AG09309 (cell line): Measurements from ENCODE around the gene ADSS1.

Source experiments
- DNase-seq: peaks from one replicate; pipeline ENCODE4 v3.0.0-alpha.2; 2010; ENCODE audit warnings: low read depth
- H3K4me3 ChIP-seq: 2 replicates; pipeline ENCODE4 v1.5.1; 2011; ENCODE audit warnings: mild to moderate bottlenecking, low read depth, low read length, moderate library complexity; ENCODE audit not compliant: control insufficient read depth
- TF ChIP-seq, protein P1 (sequence below): IDR thresholded peaks from 2 replicates; pipeline ENCODE4 v1.5.1; 2011; ENCODE audit warnings: mild to moderate bottlenecking, low read depth, low read length, inconsistent platforms; ENCODE audit not compliant: insufficient read depth, control insufficient read depth; ENCODE audit errors: missing control alignments

ADSS1 gene

DNA sequence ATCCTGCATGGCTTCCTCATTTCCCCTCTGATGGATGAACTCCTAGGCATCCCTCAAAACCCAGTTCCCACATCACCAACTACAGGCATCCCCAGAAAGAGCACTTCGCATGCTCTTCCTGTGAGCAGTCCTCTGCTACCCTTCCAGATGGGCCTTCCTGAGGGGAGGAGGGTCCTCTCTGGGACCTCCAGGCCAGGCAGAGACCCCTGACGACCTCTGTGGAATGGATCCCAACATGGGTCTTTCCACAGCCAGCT lies 69.6 kb downstream of the ADSS1 start:
- peak overlapping the region; percentile 72 for H3K4me3 ChIP-seq
- DNase-seq: no peak
- TF ChIP-seq, protein P1, sequence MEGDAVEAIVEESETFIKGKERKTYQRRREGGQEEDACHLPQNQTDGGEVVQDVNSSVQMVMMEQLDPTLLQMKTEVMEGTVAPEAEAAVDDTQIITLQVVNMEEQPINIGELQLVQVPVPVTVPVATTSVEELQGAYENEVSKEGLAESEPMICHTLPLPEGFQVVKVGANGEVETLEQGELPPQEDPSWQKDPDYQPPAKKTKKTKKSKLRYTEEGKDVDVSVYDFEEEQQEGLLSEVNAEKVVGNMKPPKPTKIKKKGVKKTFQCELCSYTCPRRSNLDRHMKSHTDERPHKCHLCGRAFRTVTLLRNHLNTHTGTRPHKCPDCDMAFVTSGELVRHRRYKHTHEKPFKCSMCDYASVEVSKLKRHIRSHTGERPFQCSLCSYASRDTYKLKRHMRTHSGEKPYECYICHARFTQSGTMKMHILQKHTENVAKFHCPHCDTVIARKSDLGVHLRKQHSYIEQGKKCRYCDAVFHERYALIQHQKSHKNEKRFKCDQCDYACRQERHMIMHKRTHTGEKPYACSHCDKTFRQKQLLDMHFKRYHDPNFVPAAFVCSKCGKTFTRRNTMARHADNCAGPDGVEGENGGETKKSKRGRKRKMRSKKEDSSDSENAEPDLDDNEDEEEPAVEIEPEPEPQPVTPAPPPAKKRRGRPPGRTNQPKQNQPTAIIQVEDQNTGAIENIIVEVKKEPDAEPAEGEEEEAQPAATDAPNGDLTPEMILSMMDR: no peak

DNA sequence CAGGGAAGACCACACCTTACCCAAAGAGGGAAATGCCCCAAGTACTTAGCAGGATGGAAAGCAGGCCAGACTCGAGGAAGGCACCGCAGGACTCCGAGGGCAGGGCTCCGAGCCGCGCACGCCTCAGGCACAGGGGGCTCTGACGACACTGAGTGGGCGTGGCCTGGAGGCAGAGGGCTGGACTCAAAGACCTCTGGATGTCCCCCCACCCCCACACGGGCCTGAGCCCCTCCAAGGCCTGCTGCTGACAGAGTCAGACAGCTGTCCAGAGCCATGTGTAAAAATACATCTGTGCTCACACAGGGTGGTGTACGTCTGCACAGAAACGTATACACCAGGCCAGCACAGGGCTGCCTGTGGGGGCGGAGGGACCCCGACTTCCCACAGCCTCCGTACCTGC lies 70.1 kb downstream of the ADSS1 start:
- H3K4me3 ChIP-seq: peak overlapping the region; percentile 72
- TF ChIP-seq, protein P1: no peak
- no peak for DNase-seq

- TF ChIP-seq, protein P1: no peak
- peak overlapping the region; percentile 72 for H3K4me3 ChIP-seq
- DNase-seq: no peak
These were observed 70.6 kb downstream of the ADSS1 start for GRCh38 chr14:104794631-104794992.

GRCh38 chr14:104794993-104795780 lies 71.2 kb downstream of the ADSS1 start, which contains the start of gene AKT1:
TSS of gene AKT1 (minus strand) at chr14:104795748. CDS start at chr14:104792643, 3,105 bp downstream.
- TF ChIP-seq, protein P1: no peak
- DNase-seq: no peak
- peak within 1 kb of the TSS; percentile 72 for H3K4me3 ChIP-seq

DNA sequence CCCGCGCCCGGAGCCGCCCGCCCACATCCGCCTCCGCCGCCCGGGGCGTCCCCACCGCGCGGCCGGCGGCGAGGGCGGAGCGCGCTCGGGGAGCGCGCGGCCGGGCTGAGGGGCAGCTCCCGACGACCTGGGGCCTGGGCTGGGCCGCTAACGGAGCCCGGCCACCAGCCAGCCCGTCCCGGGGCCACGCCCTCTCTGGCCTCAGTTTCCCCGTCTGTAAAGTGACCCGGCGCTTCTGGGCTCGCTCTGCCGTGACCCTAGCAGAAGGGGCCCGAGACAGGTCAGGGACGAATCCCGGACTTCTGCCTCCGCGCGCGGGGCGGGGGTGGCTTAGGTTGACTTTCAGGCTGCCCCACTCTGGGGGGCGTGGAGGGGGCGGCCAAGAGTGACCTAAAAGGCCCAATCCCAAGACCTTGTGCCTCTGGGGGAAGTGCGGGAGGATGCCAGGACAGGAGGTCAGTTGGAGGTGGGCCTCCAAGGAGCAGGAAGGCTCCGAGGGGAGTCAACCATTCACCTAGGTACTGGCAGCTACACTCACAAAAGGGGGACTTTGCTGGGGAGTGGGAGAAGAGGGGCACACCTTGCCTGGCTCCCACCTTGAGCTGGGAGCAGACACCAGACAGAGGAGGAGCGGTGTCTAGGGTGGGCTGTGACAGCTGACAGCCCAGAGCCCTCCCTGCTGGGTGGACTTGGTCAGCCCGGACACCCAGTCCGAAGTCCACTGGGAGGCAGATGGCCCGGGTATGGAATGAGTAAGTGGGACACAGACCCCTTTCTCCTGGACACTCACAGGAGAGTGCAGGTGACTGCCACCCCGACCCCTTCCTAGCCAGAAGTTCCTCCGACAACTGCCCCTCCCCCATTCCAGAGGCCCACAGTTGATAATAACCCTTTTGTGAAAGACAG lies 72.0 kb downstream of the ADSS1 start:
- no peak for DNase-seq
- H3K4me3 ChIP-seq: peak overlapping the region; percentile 48
- TF ChIP-seq, protein P1: no peak

DNA sequence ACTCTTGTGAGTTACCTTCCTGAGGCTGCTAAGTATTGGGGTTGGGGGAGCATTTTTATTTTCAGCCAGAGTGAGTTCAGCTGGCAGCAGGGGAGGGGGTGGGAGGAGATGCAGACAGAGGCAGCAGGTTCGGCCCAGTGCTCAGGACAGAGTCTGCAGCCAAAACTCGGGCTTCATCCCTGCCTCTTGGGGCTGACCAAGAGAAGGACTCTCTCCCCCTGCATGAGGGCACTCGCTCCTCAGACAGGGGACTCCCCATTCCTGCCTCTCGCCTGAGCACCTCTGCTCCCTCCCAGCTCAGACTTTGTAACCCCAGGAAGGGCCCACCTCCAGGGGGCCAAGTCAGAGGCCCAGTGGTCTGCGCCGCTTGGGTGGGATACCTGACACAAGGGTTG lies 72.7 kb downstream of the ADSS1 start:
- H3K4me3 ChIP-seq: no peak overlapping the region
- DNase-seq: no peak
- TF ChIP-seq, protein P1: no peak
